PC-3 (cell line): ENCODE measurements around the gene ANTXR2.
"Not testable (repeated sequence)": the region's sequence is repeated elsewhere in the genome, so short reads cannot be mapped to it uniquely, and the experiment has no call there.

Source experiments
- EZH2 ChIP-seq: fragments of 300-600 bp; sonication (generic); IDR thresholded peaks from one replicate; pipeline ENCODE4 v1.6.1; 2017; ENCODE audit warnings: antibody characterized with exemption, mild to moderate bottlenecking, low read length; ENCODE audit not compliant: unreplicated experiment
- TF ChIP-seq, protein P1 (sequence below): fragments of 300-600 bp; sonication (generic); conservative IDR thresholded peaks from 2 replicates; pipeline ENCODE4 v1.5.1; 2017; ENCODE audit warnings: antibody characterized with exemption, low read depth, mild to moderate bottlenecking, low read length

- TF ChIP-seq, protein P1, sequence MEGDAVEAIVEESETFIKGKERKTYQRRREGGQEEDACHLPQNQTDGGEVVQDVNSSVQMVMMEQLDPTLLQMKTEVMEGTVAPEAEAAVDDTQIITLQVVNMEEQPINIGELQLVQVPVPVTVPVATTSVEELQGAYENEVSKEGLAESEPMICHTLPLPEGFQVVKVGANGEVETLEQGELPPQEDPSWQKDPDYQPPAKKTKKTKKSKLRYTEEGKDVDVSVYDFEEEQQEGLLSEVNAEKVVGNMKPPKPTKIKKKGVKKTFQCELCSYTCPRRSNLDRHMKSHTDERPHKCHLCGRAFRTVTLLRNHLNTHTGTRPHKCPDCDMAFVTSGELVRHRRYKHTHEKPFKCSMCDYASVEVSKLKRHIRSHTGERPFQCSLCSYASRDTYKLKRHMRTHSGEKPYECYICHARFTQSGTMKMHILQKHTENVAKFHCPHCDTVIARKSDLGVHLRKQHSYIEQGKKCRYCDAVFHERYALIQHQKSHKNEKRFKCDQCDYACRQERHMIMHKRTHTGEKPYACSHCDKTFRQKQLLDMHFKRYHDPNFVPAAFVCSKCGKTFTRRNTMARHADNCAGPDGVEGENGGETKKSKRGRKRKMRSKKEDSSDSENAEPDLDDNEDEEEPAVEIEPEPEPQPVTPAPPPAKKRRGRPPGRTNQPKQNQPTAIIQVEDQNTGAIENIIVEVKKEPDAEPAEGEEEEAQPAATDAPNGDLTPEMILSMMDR: not testable (repeated sequence)
- not testable (repeated sequence) for TF ChIP-seq EZH2
Measured at GRCh38 chr4:80121815-80122214, 48.8 kb upstream of the ANTXR2 start.
